ACC112 (cell line): ENCODE measurements around the gene PSORS1C2.
A peak's percentile ranks its signal among the peaks of the same experiment; 100 is the strongest.

Experiments
- H2AFZ ChIP-seq: fragments of 200-600 bp; sonication (generic); one replicate; pipeline ENCODE4 v1.6.0; 2017; ENCODE audit warnings: antibody characterized with exemption, low read length; ENCODE audit not compliant: unreplicated experiment
- H3K27ac ChIP-seq: fragments of 200-600 bp; sonication (generic); 2 replicates; pipeline ENCODE4 v1.5.1; 2014; ENCODE audit warnings: low read depth, mild to moderate bottlenecking, antibody characterized with exemption, low read length, moderate library complexity
- H3K27me3 ChIP-seq: fragments of 200-600 bp; sonication (generic); 2 replicates; pipeline ENCODE4 v1.6.1; 2014; ENCODE audit warnings: mild to moderate bottlenecking, antibody characterized with exemption, low read length, moderate library complexity, mixed read lengths; ENCODE audit not compliant: insufficient read depth
- H3K36me3 ChIP-seq: fragments of 200-600 bp; sonication (generic); 2 replicates; pipeline ENCODE4 v1.6.1; 2016; ENCODE audit warnings: mild to moderate bottlenecking, antibody characterized with exemption, low read length, moderate library complexity, mixed read lengths; ENCODE audit not compliant: insufficient read depth
- H3K4me1 ChIP-seq: fragments of 200-600 bp; sonication (generic); one replicate; pipeline ENCODE4 v1.6.1; 2016; ENCODE audit warnings: low read length, mixed read lengths; ENCODE audit not compliant: insufficient read depth, unreplicated experiment, control insufficient read depth
- H3K4me3 ChIP-seq: fragments of 200-600 bp; sonication (generic); 2 replicates; pipeline ENCODE4 v1.5.1; 2014; ENCODE audit warnings: mild to moderate bottlenecking, low read depth, low read length
- H3K79me2 ChIP-seq: fragments of 200-600 bp; sonication (generic); one replicate; pipeline ENCODE4 v1.6.0; 2016; ENCODE audit warnings: low read length; ENCODE audit not compliant: control insufficient read depth, unreplicated experiment, insufficient read depth

PSORS1C2 gene

GRCh38 chr6:31156641-31157040 lies 17.8 kb upstream of the PSORS1C2 start:
- Histone ChIP-seq H3K27me3 (no peaks in the 10 kb centered on the region), H3K4me3 (peak overlapping the region; percentile 92; the same call in 1 of the 2 replicates), H3K79me2 (peaks cover 18% of the 10 kb centered on the region), H3K4me1 (peaks cover 20% of the 10 kb centered on the region), H2AFZ (no peak overlapping the region), H3K27ac (no peak overlapping the region), H3K36me3 (peaks cover 17% of the 10 kb centered on the region; the same call in 1 of the 2 replicates)

GRCh38 chr6:31154436-31154835 lies 15.6 kb upstream of the PSORS1C2 start:
- Histone ChIP-seq H3K4me1 (peaks cover 14% of the 10 kb centered on the region), H2AFZ (no peak overlapping the region), H3K27ac (no peak overlapping the region), H3K36me3 (peaks cover 17% of the 10 kb centered on the region; the same call in 1 of the 2 replicates), H3K27me3 (no peaks in the 10 kb centered on the region), H3K4me3 (no peak overlapping the region), H3K79me2 (peaks cover 8% of the 10 kb centered on the region)

GRCh38 chr6:31152781-31153180 lies 13.9 kb upstream of the PSORS1C2 start:
- Histone ChIP-seq H3K79me2 (no peaks in the 10 kb centered on the region), H3K4me3 (no peak overlapping the region), H3K36me3 (peaks cover 17% of the 10 kb centered on the region; the same call in 1 of the 2 replicates), H3K4me1 (peaks cover 11% of the 10 kb centered on the region), H2AFZ (no peak overlapping the region), H3K27me3 (no peaks in the 10 kb centered on the region), H3K27ac (no peak overlapping the region)

GRCh38 chr6:31149827-31150447 lies 11.1 kb upstream of the PSORS1C2 start:
- peaks cover 6% of the 10 kb centered on the region; the same call in 1 of the 2 replicates for H3K36me3 ChIP-seq
- no peaks in the 10 kb centered on the region for H3K27me3 ChIP-seq
- H3K4me1 ChIP-seq = no peaks in the 10 kb centered on the region
- no peak overlapping the region for H3K27ac ChIP-seq
- no peak overlapping the region for H3K4me3 ChIP-seq
- no peak overlapping the region for H2AFZ ChIP-seq
- H3K79me2 ChIP-seq = no peaks in the 10 kb centered on the region

- no peaks in the 10 kb centered on the region for H3K36me3 ChIP-seq
- H3K27me3 ChIP-seq = no peaks in the 10 kb centered on the region
- no peak overlapping the region for H2AFZ ChIP-seq
- H3K27ac ChIP-seq = no peak overlapping the region
- H3K4me3 ChIP-seq = no peak overlapping the region
- H3K79me2 ChIP-seq = no peaks in the 10 kb centered on the region
- peaks cover 8% of the 10 kb centered on the region for H3K4me1 ChIP-seq
Observed at GRCh38 chr6:31145386-31145785, 6.5 kb upstream of the PSORS1C2 start.

GRCh38 chr6:31144970-31145340 lies 6.1 kb upstream of the PSORS1C2 start:
- H3K4me3 ChIP-seq = no peak overlapping the region
- H3K36me3 ChIP-seq = no peaks in the 10 kb centered on the region
- H3K79me2 ChIP-seq = no peaks in the 10 kb centered on the region
- peaks cover 8% of the 10 kb centered on the region for H3K4me1 ChIP-seq
- no peak overlapping the region for H2AFZ ChIP-seq
- no peak overlapping the region for H3K27ac ChIP-seq
- H3K27me3 ChIP-seq = no peaks in the 10 kb centered on the region

- no peak overlapping the region for H2AFZ ChIP-seq
- no peak overlapping the region for H3K27ac ChIP-seq
- H3K27me3 ChIP-seq = no peaks in the 10 kb centered on the region
- no peak overlapping the region for H3K4me3 ChIP-seq
- no peaks in the 10 kb centered on the region for H3K79me2 ChIP-seq
- no peaks in the 10 kb centered on the region for H3K36me3 ChIP-seq
- peaks cover 11% of the 10 kb centered on the region for H3K4me1 ChIP-seq
Observed at GRCh38 chr6:31144296-31144969, 5.6 kb upstream of the PSORS1C2 start.

- no peaks in the 10 kb centered on the region for H3K36me3 ChIP-seq
- H3K4me1 ChIP-seq = peaks cover 12% of the 10 kb centered on the region
- H3K4me3 ChIP-seq = no peak overlapping the region
- H3K79me2 ChIP-seq = no peaks in the 10 kb centered on the region
- H3K27ac ChIP-seq = peak overlapping the region; percentile 47
- H3K27me3 ChIP-seq = no peaks in the 10 kb centered on the region
- H2AFZ ChIP-seq = no peak overlapping the region
Observed at GRCh38 chr6:31143148-31143547, 4.3 kb upstream of the PSORS1C2 start.

GRCh38 chr6:31142361-31142761 lies 3.5 kb upstream of the PSORS1C2 start:
- Histone ChIP-seq H3K36me3 (no peaks in the 10 kb centered on the region), H3K27me3 (no peaks in the 10 kb centered on the region), H3K27ac (no peak overlapping the region), H3K4me1 (peaks cover 12% of the 10 kb centered on the region), H3K4me3 (no peak overlapping the region), H3K79me2 (no peaks in the 10 kb centered on the region), H2AFZ (no peak overlapping the region)

GRCh38 chr6:31140643-31141042 lies 1.8 kb upstream of the PSORS1C2 start:
- no peaks in the 10 kb centered on the region for H3K79me2 ChIP-seq
- no peaks in the 10 kb centered on the region for H3K36me3 ChIP-seq
- no peaks in the 10 kb centered on the region for H3K27me3 ChIP-seq
- H3K27ac ChIP-seq = no peak overlapping the region
- H3K4me1 ChIP-seq = peaks cover 12% of the 10 kb centered on the region
- H3K4me3 ChIP-seq = no peak overlapping the region
- H2AFZ ChIP-seq = no peak overlapping the region

GRCh38 chr6:31139599-31139998 lies 733 bp upstream of the PSORS1C2 start:
- Histone ChIP-seq H3K4me1 (peaks cover 12% of the 10 kb centered on the region), H2AFZ (no peak overlapping the region)

More at GRCh38 chr6:31139599-31139998, 733 bp upstream of the PSORS1C2 start:
- H3K4me3 ChIP-seq = no peak overlapping the region
- no peak overlapping the region for H3K27ac ChIP-seq
- H3K79me2 ChIP-seq = no peaks in the 10 kb centered on the region
- no peaks in the 10 kb centered on the region for H3K36me3 ChIP-seq
- no peaks in the 10 kb centered on the region for H3K27me3 ChIP-seq
